Epithelial cell of esophagus (primary cell): ENCODE data around the gene NVL.

Experiments used
- DNase-seq: peaks from one replicate; pipeline ENCODE4 v3.0.0; 2010; ENCODE audit warnings: low read depth
- H3K4me3 ChIP-seq: 2 replicates; pipeline ENCODE4 v1.5.1; 2011; ENCODE audit warnings: mild to moderate bottlenecking, low read length, control low read depth
- CTCF ChIP-seq: IDR thresholded peaks from 2 replicates; pipeline ENCODE4 v1.5.1; 2011; ENCODE audit warnings: low read depth, mild to moderate bottlenecking, low read length, control low read depth, inconsistent platforms; ENCODE audit not compliant: insufficient read depth; ENCODE audit errors: missing control alignments

Gene NVL

DNA sequence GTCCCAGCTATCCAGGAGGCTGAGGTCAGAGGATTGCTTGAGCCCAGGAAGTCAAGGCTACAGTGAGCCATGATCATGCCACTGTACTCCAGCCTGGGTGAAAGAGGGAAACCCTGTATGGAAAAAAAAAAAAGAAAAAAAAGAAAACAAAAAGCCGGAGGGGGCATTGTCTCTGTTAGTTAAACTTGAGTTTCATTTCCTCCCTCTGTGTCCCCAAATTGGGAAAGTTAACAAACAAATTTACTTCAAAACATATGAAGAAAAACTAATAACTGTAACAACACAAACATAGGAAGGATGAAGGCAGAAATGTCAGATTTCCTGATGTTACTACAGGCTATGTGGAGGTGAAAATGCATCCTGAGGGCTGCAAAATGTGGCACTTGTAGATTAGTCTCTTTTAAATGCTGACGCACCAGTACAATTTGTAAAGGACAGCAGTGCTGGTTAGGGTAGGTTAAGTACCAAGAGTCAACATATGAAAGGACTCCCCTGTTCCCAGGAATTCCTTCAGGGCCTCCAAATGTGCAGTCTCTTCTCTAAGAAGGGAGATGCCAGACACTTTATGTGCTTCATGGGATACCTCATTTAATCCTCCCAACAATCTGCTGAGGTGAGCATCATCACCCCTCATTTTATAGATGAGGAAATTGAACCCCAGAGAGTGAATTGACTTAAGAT lies 94.0 kb downstream of the NVL start:
- no peak for TF ChIP-seq CTCF
- no peak for DNase-seq
- no peak overlapping the region for H3K4me3 ChIP-seq

GRCh38 chr1:224234017-224234416 lies 96.0 kb downstream of the NVL start:
- H3K4me3 ChIP-seq = no peak overlapping the region
- DNase-seq = no peak
- no peak for TF ChIP-seq CTCF

DNA sequence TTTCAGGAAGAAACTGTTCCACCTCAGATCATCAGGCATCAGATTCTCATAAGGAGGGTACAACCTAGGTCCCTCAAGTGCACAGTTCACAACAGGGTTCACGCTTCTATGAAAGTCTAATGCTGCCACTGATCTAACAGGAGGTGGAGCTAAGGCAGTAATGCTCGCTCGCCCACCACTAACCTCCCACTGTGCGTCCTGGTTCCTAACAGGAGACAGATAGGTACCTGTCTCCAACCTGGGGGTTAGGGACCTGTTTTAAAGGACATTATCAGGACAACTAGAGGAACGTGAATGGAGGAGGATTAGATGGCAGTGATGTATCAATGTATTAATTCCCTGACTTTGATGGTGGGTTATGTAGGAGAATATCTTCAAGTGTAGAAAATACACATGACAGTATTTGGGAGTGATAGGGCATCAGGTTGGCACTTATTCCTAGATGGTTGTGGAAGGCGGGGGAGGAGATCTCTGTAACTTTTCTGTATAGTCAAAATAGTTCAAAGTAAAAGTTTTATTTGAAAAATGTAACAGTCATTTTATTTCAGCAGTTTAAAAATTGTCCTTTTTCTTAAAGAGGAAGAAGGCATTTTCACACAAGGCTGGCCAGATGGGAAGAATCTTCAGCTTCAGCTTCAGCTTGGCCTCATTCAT lies 103.0 kb downstream of the NVL start:
- DNase-seq = no peak
- H3K4me3 ChIP-seq = no peak overlapping the region
- no peak for TF ChIP-seq CTCF

DNA sequence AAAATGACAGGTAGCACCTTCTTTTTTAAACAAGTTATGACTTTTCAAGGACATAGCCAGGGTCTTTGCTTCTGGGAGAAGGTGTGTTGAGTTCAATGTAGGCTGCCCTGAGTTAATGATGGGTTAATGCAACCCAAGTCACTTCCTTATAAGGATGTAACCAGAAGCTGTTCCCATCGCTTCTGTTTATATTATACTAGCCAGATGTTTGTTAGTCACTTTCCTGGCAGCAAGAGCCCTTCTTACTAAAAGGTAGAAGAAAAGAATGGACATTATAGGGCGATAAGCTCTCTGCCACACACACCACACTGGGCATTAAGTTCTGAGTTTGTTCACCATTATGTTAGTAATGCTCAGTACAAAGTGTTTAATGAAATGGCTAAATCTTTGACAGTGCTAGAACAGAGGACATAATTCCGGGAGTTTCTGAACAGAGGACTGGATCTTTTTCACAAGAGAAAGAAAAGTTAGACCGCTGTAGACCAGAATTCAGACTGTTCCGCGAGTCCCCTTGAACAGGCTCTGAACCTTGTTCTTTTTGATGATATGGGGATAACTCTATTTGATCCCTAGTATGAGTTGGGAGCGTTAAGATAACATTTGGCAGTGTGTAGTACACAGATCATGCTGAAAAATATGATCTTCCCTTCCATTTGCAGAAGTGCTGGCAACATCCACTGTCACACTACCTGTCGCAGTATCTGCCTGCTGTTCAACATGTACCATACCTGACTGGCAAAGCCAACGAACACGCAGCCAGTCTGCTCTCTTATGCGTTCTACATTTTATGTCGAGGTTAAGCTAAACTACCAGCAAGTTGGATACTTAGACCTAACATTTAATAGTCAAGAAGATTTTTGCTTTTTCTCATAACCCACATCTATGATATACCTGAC lies 105.9 kb downstream of the NVL start:
- peak; percentile 64 for DNase-seq
- no peak overlapping the region for H3K4me3 ChIP-seq
- TF ChIP-seq CTCF = no peak

DNA sequence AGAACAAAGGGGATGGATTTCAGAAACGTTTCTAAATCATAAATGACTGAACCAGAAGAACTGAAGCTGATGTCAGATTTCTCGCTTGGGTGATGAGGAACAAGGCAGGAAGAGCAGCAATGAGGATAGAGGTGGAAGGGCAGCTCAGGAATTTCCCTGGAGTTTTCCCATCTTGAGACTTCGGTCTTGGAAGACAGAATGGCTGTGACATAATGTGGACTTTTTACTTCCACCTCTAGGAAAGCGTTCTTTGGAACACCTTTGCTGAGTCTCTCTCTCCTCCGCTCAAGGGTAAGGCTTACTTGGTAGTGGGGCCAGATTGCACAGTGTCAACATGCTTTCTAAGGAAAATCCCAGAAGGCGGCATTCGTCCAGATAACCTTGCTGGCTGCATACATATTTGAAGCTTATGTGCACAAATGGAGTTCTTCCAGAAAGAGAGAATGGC lies 110.3 kb downstream of the NVL start:
- no peak for DNase-seq
- TF ChIP-seq CTCF = no peak

GRCh38 chr1:224219011-224219611 lies 110.9 kb downstream of the NVL start:
- no peak overlapping the region for H3K4me3 ChIP-seq
- no peak for TF ChIP-seq CTCF

More for the DNA sequence above, 110.3 kb downstream of the NVL start:
- H3K4me3 ChIP-seq = no peak overlapping the region

More at GRCh38 chr1:224219011-224219611, 110.9 kb downstream of the NVL start:
- DNase-seq = peak; percentile 53
